ENCODE results near the gene MT1HL1.

Gene MT1HL1
- long read RNA-seq, result 0 reads

DNA sequence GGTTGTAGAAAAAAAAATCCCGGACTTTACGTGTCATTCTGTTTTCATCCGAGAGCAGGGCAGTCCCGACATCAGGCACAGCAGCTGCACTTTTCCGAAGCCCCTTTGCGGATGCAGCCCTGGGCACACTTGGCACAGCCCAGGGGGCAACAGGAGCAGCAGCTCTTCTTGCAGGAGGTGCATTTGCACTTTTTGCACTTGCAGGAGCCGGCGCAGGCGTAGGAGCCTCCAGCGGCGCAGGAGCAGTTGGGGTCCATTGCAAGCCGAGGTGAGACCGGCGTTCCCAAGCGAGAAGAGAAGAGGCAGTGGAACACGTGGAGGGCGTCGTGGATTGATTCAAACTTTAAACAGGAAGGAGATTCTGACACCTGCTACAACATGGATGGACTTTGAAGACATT, at the start of gene MT1HL1:
Gene MT1HL1 (minus strand): TSS at position 326 of the 400 bp plus-strand sequence. CDS start 69 bp downstream, at position 257.
- TF ChIP-seq REST (IDR thresholded peaks at IDR 0.05; ENCODE audit: insufficient replicate concordance, low read depth) (no peak), SPI1 (IDR thresholded peaks at IDR 0.05; ENCODE audit: borderline replicate concordance, low read depth) (no peak)
- H3K27ac ChIP-seq (replicated peaks), result no peak within 1 kb of the TSS
- no peak for DNase-seq (ENCODE audit: low read depth in 1 of 2, low spot score in 1 of 2)
- no peaks in the 10 kb centered on the region for H3K27me3 ChIP-seq (ENCODE audit: insufficient read depth, poor library complexity, severe bottlenecking)
- H3K4me3 ChIP-seq (replicated peaks; ENCODE audit: insufficient read depth, low read length), result no peak within 1 kb of the TSS

DNA sequence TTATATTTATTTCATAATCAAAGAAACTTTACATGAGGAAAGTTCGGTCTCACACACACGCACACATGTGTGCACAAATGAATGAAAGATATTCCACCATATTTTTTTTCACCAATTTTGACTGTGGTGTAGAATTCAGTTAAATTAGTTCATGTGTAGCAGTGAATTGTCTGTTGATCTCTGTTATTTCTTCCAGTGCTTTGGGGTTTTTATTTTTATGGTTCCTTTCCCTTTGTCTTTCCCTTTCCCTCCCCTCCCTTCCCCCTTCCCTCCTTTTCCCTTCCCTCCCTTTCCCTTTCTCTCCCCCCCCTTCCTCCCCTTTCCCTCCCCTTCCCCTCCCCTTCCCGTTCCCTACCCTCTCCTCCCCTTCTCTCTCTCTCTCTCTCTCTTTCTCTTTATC, 46.7 kb upstream of the MT1HL1 start:
- peaks cover 7% of the 10 kb centered on the region for H3K27me3 ChIP-seq (ENCODE audit: insufficient read depth, poor library complexity, severe bottlenecking)
- no peak for DNase-seq (ENCODE audit: low read depth in 1 of 2, low spot score in 1 of 2)
- no peak overlapping the region for H3K27ac ChIP-seq (replicated peaks)
- H3K4me3 ChIP-seq (replicated peaks; ENCODE audit: insufficient read depth, low read length), result no peak overlapping the region
- TF ChIP-seq CTCF (IDR thresholded peaks at IDR 0.05; ENCODE audit: insufficient read depth, low read length) (no peak), REST (IDR thresholded peaks at IDR 0.05; ENCODE audit: insufficient replicate concordance, low read depth) (no peak), SPI1 (IDR thresholded peaks at IDR 0.05; ENCODE audit: borderline replicate concordance, low read depth) (no peak)

- H3K27me3 ChIP-seq (ENCODE audit: insufficient read depth, poor library complexity, severe bottlenecking), result peaks cover 10% of the 10 kb centered on the region
- no peak for DNase-seq (ENCODE audit: low read depth in 1 of 2, low spot score in 1 of 2)
- no peak overlapping the region for H3K4me3 ChIP-seq (replicated peaks; ENCODE audit: insufficient read depth, low read length)
- no peak for TF ChIP-seq REST (IDR thresholded peaks at IDR 0.05; ENCODE audit: insufficient replicate concordance, low read depth)
- H3K27ac ChIP-seq (replicated peaks), result no peak overlapping the region
Observed at GRCh38 chr1:237050185-237050584, 45.9 kb upstream of the MT1HL1 start.

- no peak for TF ChIP-seq REST (IDR thresholded peaks at IDR 0.05; ENCODE audit: insufficient replicate concordance, low read depth)
- no peak for TF ChIP-seq CTCF (IDR thresholded peaks at IDR 0.05; ENCODE audit: insufficient read depth, low read length)
- TF ChIP-seq POLR2AphosphoS5 (IDR thresholded peaks at IDR 0.05; ENCODE audit: low read depth), result no peak
- TF ChIP-seq GABPA (IDR thresholded peaks at IDR 0.05; ENCODE audit: low read depth), result no peak
- no peak for TF ChIP-seq SPI1 (IDR thresholded peaks at IDR 0.05; ENCODE audit: borderline replicate concordance, low read depth)
- Histone ChIP-seq H3K27me3 (ENCODE audit: insufficient read depth, poor library complexity, severe bottlenecking) (peaks cover 14% of the 10 kb centered on the region), H3K27ac (replicated peaks) (no peak overlapping the region)
Observed at GRCh38 chr1:237048803-237049202, 44.6 kb upstream of the MT1HL1 start.

More at GRCh38 chr1:237048803-237049202, 44.6 kb upstream of the MT1HL1 start:
- no peak for DNase-seq (ENCODE audit: low read depth in 1 of 2, low spot score in 1 of 2)
- H3K4me3 ChIP-seq (replicated peaks; ENCODE audit: insufficient read depth, low read length), result no peak overlapping the region
